ENCODE measurements around the gene CYP8B1. TPM values are rescaled to one million over a fixed set of nuclear protein-coding genes. Genes with fewer than 3 reads are reported as not detected.

Gene CYP8B1
- total RNA-seq, 1 donor from 2014 or later, result not detected

DNA sequence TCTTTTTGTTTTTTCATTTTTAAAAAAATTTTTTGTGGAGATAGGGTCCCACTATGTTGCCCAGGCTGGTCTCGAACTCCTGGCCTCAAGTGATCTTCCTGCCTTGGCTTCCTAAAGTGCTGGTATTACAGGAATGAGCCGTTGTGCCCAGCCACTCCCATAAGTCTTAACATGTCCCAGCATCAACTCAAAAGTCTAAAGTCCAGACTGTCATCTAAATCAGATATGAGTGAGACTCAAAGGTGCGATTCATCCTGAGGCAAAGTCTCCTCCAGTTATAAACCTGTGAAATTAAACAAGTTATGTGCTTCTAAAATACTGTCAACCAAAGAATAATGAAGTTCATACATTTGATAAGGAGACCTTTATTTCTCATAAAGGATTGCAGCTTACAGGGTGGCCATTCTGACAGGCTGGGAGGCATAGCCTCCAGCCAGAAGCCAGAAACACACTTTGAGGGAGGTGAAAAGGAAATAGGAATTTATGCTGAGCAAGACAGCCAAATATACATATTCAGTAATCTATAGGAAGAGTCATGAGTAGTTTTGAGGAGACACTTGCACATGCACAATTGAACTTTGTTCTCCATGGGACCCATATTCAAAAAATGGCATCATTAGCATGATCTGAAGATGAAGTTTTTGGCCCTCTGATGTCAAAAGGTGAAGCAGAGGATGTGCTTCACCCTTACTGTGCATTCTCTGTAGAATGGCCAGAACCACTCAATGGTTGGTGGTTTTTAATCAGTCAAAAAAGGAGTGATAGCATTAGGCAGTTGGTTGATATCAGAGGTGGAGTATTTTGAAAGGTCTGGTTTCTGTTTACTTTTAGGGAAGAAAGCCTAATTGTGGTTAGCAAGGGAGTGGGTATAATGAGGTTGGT is 19.3 kb upstream of the CYP8B1 start:
- Mint-ChIP-seq H3K4me3 (ENCODE audit: low read depth) (no peak overlapping the region), H3K27ac (no peak overlapping the region), H3K9me3 (ENCODE audit: low read depth) (peaks cover 4% of the 10 kb centered on the region), H3K27me3 (no peaks in the 10 kb centered on the region), H3K4me1 (ENCODE audit: low read depth) (peaks cover 30% of the 10 kb centered on the region), H3K36me3 (ENCODE audit: insufficient read depth) (no peaks in the 10 kb centered on the region)
- no peak for DNase-seq (ENCODE audit: low spot score, unreplicated experiment)
- TF ChIP-seq, protein P1, sequence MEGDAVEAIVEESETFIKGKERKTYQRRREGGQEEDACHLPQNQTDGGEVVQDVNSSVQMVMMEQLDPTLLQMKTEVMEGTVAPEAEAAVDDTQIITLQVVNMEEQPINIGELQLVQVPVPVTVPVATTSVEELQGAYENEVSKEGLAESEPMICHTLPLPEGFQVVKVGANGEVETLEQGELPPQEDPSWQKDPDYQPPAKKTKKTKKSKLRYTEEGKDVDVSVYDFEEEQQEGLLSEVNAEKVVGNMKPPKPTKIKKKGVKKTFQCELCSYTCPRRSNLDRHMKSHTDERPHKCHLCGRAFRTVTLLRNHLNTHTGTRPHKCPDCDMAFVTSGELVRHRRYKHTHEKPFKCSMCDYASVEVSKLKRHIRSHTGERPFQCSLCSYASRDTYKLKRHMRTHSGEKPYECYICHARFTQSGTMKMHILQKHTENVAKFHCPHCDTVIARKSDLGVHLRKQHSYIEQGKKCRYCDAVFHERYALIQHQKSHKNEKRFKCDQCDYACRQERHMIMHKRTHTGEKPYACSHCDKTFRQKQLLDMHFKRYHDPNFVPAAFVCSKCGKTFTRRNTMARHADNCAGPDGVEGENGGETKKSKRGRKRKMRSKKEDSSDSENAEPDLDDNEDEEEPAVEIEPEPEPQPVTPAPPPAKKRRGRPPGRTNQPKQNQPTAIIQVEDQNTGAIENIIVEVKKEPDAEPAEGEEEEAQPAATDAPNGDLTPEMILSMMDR (IDR thresholded peaks at IDR 0.05; ENCODE audit: unreplicated experiment), result no peak

DNA sequence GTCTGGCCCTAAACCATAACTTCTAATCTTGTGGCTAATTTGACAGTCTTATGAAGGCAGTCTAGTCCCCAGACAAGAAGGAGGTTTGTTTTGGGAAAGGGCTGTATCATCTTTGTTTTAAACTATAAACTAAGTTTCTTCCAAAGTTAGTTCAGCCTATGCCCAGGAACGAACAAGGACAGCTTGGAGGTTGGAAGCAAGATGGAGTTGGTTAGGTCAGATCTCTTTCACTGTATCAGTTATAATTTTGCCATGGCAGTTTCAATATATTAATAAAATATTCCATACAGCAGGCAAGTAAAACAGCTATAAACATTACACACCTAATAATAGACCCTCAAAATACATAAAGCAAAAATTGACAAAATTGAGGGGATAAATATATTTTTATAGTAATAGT is 17.1 kb upstream of the CYP8B1 start:
- TF ChIP-seq, protein P1 (IDR thresholded peaks at IDR 0.05; ENCODE audit: unreplicated experiment), result no peak
- H3K27me3 Mint-ChIP-seq, result no peaks in the 10 kb centered on the region
- no peak for DNase-seq (ENCODE audit: low spot score, unreplicated experiment)
- no peaks in the 10 kb centered on the region for H3K36me3 Mint-ChIP-seq (ENCODE audit: insufficient read depth)
- peaks cover 4% of the 10 kb centered on the region for H3K9me3 Mint-ChIP-seq (ENCODE audit: low read depth)
- peaks cover 34% of the 10 kb centered on the region for H3K4me1 Mint-ChIP-seq (ENCODE audit: low read depth)
- H3K4me3 Mint-ChIP-seq (ENCODE audit: low read depth), result no peak overlapping the region
- no peak overlapping the region for H3K27ac Mint-ChIP-seq

DNA sequence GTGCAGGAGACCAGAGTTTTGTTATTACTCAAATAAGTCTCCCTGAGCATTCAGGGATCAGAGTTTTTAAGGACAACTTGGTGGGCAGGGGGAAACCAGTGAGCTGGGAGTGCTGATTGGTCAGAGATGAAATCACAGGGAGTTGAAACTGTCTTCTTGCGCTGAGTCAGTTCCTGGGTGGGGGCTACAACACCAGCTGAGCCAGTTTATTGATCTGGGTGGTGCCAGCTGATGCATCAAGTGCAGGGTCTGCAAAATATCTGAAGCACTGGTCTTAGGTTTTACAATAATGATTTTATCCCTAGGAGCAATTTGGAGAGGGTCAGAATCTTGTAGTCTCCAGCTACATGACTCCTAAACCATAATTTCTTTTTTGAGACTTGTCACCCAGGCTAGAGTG is 16.5 kb upstream of the CYP8B1 start:
- no peaks in the 10 kb centered on the region for H3K36me3 Mint-ChIP-seq (ENCODE audit: insufficient read depth)
- no peak overlapping the region for H3K4me3 Mint-ChIP-seq (ENCODE audit: low read depth)
- DNase-seq (ENCODE audit: low spot score, unreplicated experiment), result no peak
- H3K4me1 Mint-ChIP-seq (ENCODE audit: low read depth), result peaks cover 36% of the 10 kb centered on the region
- H3K27me3 Mint-ChIP-seq, result no peaks in the 10 kb centered on the region
- no peak overlapping the region for H3K27ac Mint-ChIP-seq
- H3K9me3 Mint-ChIP-seq (ENCODE audit: low read depth), result peaks cover 4% of the 10 kb centered on the region
- TF ChIP-seq, protein P1 (IDR thresholded peaks at IDR 0.05; ENCODE audit: unreplicated experiment), result no peak

DNA sequence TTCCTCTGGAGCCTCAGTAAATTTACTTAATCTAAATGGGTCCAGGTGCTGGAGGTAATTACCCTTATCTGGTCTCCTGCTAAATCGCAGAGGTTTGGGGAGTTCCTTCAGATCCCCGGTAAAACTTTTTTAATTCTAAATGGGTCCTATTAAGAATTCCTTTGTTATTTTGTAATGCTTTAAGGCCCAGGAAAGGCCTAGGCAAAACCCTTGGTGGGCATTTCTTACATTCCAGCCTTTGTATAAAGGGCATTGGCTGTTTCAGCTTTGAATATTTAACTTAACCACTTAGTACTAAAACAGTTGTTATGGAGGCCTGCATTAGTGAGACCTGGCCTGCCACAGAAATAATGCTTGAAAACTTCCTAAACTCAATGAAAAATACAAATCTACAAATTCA is 15.4 kb upstream of the CYP8B1 start:
- Mint-ChIP-seq H3K36me3 (ENCODE audit: insufficient read depth) (no peaks in the 10 kb centered on the region), H3K27ac (peak overlapping the region; percentile 89), H3K27me3 (no peaks in the 10 kb centered on the region), H3K4me3 (ENCODE audit: low read depth) (no peak overlapping the region), H3K4me1 (ENCODE audit: low read depth) (peaks cover 46% of the 10 kb centered on the region), H3K9me3 (ENCODE audit: low read depth) (peaks cover 4% of the 10 kb centered on the region)
- TF ChIP-seq, protein P1 (IDR thresholded peaks at IDR 0.05; ENCODE audit: unreplicated experiment), result no peak
- no peak for DNase-seq (ENCODE audit: low spot score, unreplicated experiment)

DNA sequence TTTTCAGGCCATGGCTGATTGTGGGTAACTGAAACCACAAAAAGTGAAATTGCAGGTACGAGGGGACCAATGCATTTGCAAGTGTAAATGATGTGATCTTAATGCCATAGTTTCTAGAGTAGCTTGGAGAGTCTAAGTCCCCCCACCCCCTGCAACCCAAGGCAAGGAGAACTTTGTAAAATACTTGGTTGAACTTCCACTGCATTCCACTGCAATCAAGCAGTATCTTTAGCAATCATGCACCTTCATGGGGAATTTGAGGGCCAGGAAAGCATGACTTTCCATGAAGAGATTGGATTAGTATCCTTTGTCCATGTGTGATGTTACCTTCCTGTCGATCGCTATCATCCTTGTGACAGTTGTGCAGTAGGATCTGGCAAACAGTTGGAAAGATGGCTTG is 11.4 kb upstream of the CYP8B1 start:
- H3K36me3 Mint-ChIP-seq (ENCODE audit: insufficient read depth), result no peaks in the 10 kb centered on the region
- H3K27ac Mint-ChIP-seq, result no peak overlapping the region
- peaks cover 4% of the 10 kb centered on the region for H3K9me3 Mint-ChIP-seq (ENCODE audit: low read depth)
- H3K4me3 Mint-ChIP-seq (ENCODE audit: low read depth), result no peak overlapping the region
- no peak for DNase-seq (ENCODE audit: low spot score, unreplicated experiment)
- peaks cover 46% of the 10 kb centered on the region for H3K4me1 Mint-ChIP-seq (ENCODE audit: low read depth)
- no peaks in the 10 kb centered on the region for H3K27me3 Mint-ChIP-seq
- TF ChIP-seq, protein P1 (IDR thresholded peaks at IDR 0.05; ENCODE audit: unreplicated experiment), result no peak

Measured in progenitor cell of endocrine pancreas (in vitro differentiated cells).